HEK293T (cell line): Measurements from ENCODE around the gene OPTC.

Experiments used
- FOXM1 ChIP-seq: fragments of 450-650 bp; IDR thresholded peaks from 2 replicates; pipeline ENCODE4 v1.6.1; 2017; ENCODE audit warnings: mild to moderate bottlenecking, borderline replicate concordance
- SP1 ChIP-seq: fragments of 450-650 bp; IDR thresholded peaks from 2 replicates; pipeline ENCODE4 v1.6.1; 2017

DNA sequence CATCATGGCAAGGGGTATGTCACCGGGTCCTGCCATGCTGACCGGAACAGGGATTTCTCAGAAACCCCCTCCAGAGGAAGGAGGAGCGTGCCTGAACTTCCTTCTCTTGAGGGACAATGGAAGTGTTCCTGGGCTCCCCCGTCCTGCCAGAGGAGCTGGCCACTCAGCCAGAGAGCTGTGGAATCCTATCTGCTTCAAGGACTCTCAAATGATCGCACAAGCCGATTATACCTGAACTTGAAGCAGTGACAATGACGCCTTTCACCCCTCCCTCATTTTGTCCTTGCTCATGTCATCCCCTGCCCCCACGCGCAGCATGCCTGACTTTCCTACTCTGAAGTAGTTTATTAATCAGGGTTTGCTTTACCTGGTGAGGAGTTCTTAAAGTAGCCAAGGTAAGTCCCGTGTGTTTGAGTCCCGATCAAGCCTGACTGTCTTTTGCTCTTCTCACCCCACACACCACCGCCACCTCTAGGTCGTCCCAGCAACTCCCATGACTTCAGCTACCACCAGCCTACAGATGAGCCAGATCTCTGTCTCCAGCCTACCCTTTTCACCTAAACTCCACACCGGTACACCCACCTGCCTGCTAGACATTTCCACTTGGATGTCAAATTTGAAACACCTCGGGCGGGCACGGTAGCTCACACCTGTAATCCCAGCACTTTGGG lies 43.3 kb upstream of the OPTC start:
- TF ChIP-seq SP1: no peak
- no peak for TF ChIP-seq FOXM1
